AG09309 (cell line): ENCODE results near the gene CASP3.
A peak's percentile ranks its signal among the peaks of the same experiment; 100 is the strongest.
"Not testable (repeated sequence)": the region's sequence is repeated elsewhere in the genome, so short reads cannot be mapped to it uniquely, and the experiment has no call there.

ENCODE experiments used
- DNase-seq: peaks from one replicate; pipeline ENCODE4 v3.0.0-alpha.2; 2010; ENCODE audit warnings: low read depth
- H3K4me3 ChIP-seq: 2 replicates; pipeline ENCODE4 v1.5.1; 2011; ENCODE audit warnings: mild to moderate bottlenecking, low read depth, low read length, moderate library complexity; ENCODE audit not compliant: control insufficient read depth
- TF ChIP-seq, protein P1 (sequence below): IDR thresholded peaks from 2 replicates; pipeline ENCODE4 v1.5.1; 2011; ENCODE audit warnings: mild to moderate bottlenecking, low read depth, low read length, inconsistent platforms; ENCODE audit not compliant: insufficient read depth, control insufficient read depth; ENCODE audit errors: missing control alignments

The CASP3 gene

DNA sequence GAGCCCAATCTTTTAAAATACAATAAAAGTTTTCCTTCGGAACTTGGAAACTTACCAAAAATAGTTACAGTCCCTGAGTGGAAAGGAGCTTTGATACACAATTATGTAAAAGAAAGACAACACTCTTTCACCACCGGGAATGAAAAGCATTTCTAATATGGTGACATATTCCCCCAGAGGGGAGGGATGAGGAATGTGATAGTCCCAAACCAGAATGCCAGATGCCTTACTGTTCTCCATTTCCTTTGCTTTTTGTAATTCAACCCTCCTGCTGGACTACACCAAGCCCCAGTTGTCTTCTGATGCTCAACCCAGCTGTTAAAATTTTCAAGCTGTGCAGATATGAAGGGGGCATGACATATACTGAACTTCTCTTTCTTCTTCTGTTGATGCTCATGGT, 4.4 kb upstream of the CASP3 start:
- no peak overlapping the region for H3K4me3 ChIP-seq
- DNase-seq: no peak
- TF ChIP-seq, protein P1, sequence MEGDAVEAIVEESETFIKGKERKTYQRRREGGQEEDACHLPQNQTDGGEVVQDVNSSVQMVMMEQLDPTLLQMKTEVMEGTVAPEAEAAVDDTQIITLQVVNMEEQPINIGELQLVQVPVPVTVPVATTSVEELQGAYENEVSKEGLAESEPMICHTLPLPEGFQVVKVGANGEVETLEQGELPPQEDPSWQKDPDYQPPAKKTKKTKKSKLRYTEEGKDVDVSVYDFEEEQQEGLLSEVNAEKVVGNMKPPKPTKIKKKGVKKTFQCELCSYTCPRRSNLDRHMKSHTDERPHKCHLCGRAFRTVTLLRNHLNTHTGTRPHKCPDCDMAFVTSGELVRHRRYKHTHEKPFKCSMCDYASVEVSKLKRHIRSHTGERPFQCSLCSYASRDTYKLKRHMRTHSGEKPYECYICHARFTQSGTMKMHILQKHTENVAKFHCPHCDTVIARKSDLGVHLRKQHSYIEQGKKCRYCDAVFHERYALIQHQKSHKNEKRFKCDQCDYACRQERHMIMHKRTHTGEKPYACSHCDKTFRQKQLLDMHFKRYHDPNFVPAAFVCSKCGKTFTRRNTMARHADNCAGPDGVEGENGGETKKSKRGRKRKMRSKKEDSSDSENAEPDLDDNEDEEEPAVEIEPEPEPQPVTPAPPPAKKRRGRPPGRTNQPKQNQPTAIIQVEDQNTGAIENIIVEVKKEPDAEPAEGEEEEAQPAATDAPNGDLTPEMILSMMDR: no peak

DNA sequence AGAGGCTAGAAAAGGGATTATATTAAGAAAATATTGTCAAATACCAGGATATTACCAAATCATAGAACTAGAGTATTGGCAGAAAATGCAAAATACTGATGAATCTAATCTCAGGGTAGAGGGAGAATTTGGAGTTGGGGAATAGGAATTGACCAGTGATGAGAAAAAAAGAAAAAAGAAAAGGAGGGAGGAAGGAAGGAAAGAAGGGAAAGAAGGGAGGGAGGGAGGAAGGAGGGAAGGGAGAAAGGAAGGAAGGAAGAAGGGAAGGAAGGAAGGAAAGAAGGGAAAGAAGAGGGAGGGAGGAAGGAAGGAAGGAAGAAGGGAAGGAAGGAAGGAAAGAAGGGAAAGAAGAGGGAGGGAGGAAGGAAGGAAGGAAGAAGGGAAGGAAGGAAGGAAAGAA, 3.4 kb upstream of the CASP3 start:
- H3K4me3 ChIP-seq, DNase-seq: not testable (repeated sequence)

DNA sequence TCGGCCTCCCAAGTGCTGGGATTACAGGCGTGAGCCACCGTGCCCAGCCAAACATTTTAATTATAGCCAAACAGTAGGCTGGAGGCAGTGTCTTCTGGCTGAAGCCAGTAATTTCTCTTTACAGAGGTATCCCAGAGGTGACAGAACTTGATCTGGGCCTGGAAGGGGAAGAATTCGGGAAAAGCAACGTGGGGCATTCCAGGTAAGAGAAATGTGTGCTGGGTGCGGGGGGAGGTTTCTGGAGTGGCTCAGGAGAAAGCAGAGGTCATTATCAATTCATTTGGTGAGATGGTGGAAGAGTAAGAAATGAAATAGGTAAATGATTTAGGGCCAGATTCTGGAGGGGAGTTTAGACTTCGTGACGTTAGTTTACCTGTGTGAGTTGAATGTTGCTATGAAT, 2.7 kb upstream of the CASP3 start:
- TF ChIP-seq, protein P1: no peak
- no peak overlapping the region for H3K4me3 ChIP-seq
- no peak for DNase-seq

DNA sequence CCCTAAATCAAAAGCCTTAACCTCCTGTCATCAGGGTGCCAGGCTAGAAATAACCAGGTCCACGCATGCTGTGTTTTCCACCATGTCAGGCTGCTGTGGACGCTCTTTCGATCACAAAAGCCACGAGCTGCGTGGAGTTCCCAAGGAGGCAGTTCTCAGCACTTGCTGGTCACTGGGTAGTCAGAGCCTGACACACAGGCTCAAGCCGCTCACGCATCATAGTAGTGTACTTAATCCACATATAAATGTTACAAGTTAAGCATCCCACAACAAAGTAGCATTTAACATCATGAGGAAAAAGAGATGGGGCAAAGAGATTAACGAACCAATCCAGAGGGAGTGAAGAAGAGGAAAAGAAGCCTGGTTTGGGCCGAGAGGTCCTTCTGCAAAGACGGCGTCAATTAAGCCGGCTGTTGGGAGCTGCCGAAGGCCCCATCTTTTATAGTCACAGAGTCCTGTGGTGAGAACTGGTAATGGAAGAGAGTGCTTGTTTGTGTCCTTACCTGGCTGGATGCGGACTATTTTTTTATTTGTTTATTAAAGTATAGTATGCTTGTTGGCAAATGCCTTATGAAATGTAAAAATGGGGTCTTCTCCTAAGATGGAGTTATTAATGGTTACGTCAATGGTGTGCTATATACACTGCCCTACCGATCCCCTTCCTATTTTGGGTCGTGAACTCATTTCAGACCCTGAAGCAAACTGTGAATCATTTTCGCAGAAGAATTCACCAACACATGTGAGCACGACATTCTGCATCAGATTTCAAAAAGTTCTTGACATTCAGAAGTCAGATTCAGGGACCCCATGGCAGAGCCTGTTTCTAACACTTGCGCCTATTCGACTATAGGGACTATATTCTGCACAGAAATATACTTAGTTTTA, 966 bp upstream of the CASP3 start:
- DNase-seq: no peak
- TF ChIP-seq, protein P1: no peak
- H3K4me3 ChIP-seq: peak overlapping the region; percentile 67

DNA sequence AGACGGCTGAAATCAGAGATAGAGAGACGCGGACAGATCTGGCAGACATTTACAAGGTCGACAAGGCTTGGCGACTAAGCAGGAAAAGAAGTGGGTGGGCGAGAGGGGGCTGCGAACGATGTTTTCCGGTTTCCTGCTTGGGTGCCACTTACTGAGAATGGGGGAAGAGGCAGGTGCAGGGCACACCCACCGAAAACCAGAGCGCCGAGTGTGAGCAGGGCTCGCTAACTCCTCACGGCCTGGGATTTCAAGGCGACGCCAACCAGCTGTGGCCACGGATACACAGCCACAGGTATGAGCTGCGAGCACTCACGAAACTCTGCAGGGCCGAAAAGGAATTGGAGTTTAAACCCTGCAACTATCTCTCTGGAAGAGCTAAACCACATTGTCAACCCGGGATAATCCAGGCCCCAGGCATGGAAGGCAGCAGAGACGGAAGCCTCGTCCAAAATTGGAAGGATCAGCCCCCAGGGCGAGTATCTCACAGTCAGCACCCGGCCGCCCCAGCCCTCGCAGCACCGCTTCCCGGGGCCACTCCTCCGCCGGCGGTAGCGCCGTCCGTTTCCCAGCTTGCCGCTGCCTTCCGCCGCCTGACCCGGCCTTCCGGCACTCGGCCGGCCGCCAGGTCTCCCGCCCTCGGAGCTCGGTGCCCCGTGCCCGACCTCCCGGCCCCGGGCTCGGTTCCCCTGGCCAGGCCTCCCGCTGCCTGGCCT, 778 bp downstream of the CASP3 start:
- no peak for DNase-seq
- peak overlapping the region; percentile 84 for H3K4me3 ChIP-seq
- TF ChIP-seq, protein P1: peak; percentile 9

DNA sequence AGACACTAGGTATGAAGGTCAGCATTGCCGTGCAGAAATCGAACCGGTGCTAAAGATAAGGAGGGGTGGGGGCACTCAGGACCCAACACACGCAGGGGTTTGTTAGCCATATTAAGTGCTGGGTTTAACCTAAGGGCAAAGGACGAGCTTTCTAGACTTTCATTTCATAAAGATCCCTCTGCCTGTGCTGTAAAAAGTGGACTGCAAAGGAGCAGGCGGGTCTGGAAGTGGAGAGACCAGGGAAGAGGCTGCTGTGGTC, 1.3 kb downstream of the CASP3 start:
- TF ChIP-seq, protein P1: no peak
- H3K4me3 ChIP-seq: peak overlapping the region; percentile 84
- DNase-seq: no peak
